LNCAP (cell line): ENCODE measurements around the gene TMEM132C.

ENCODE experiments used
- CTCF ChIP-seq: fragments of 450-650 bp; IDR thresholded peaks from 2 replicates; pipeline ENCODE4 v1.5.1; 2017; ENCODE audit warnings: mild to moderate bottlenecking

TMEM132C gene

DNA sequence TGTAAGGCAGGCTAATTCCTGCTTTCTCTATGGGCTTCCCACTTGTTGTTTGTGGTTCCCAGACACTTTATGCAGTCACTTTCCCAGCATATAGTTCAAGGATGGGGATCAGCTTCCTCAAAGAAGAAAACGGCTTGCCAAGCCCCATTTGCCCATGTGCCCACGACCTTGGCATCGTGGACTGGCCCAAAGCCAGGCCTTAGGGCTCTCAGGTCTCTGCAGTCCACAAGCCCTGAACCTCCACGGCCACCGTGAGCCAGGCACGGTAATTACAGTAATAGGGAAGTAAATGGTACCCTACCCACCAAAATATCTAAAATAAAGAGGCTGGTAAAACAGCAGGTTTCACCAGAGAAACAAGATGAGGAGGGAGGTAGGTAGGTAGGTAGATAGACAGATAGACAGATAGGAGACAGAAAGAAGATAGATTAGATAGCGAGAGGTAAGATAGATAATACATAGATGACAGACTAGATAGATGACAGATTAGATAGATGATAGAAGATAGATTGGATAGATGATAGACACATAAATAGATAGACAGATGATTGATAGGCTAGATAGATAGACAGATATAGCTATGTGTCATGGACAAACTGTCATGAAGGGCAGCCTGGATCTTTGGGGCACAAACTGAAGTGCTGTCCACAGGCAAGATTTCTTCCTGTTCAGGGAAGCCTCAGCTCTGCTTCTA, 393.7 kb downstream of the TMEM132C start:
- no peak for TF ChIP-seq CTCF

GRCh38 chr12:128661226-128661569, 394.2 kb downstream of the TMEM132C start:
- TF ChIP-seq CTCF: no peak

GRCh38 chr12:128662101-128662500, 395.1 kb downstream of the TMEM132C start:
- no peak for TF ChIP-seq CTCF

DNA sequence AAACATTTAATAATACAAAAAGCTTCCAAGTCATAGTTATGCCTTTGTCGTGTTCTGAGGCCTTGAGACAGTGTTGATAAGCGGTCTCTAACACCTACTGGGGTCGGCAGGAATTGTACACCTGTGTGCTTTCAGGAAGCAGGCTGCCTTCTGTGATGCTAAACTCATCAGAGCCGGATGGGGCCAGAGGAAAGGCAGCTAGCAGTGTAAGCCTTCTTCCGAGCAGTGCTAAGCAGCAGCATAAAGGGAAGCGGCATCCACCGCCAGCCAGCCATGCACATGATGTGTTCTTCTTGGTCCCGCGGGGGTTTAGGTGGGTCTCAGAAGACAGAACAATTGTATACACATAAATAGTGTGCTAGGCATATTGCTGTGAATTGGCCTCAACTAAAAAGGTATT, 397.5 kb downstream of the TMEM132C start:
- TF ChIP-seq CTCF: no peak

DNA sequence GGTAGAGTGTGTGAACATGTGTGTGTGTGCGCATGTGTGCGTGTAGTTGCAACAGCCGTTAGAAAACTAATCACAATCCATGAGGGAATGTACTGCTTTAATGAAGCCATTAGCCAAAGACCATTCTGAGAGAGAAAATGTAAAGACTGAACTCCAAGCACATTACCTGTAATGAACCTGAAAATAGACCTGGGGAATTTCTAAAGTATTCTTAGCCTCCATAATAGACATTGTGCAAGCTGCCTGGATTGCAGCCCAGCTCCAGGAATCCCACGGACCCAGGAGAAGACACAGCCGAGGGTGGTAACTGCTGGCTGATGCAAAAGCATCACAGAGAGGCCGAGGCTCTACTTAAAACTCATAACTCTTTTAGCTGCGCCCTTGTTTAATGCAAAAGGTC, 400.2 kb downstream of the TMEM132C start:
- TF ChIP-seq CTCF: no peak

- no peak for TF ChIP-seq CTCF
Observed at GRCh38 chr12:128671528-128672042, 404.6 kb downstream of the TMEM132C start.

- TF ChIP-seq CTCF: no peak
Observed at GRCh38 chr12:128672428-128672827, 405.5 kb downstream of the TMEM132C start.

DNA sequence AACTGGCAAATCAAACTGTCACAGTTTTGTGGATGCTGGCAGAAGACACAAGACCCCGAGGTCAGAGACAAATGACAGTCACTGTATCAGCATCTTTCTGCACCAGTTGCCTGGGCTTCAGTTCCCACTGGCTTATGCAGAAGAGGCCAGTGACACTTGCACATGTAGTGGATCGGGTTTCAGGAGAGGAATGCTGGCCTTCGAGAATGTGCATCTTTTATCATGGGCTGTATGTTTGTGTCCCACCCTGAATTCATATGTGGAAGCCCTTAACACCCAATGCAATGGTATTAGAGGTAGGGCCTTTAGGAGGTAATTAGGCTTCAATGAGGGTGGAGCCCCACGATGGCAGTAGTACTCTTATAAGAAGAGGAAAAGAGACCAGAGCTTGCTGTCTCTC, 405.9 kb downstream of the TMEM132C start:
- no peak for TF ChIP-seq CTCF
